ENCODE data around the gene NOC4L.
"Not testable (repeated sequence)": the region's sequence is repeated elsewhere in the genome, so short reads cannot be mapped to it uniquely, and the experiment has no call there.

The NOC4L gene

DNA sequence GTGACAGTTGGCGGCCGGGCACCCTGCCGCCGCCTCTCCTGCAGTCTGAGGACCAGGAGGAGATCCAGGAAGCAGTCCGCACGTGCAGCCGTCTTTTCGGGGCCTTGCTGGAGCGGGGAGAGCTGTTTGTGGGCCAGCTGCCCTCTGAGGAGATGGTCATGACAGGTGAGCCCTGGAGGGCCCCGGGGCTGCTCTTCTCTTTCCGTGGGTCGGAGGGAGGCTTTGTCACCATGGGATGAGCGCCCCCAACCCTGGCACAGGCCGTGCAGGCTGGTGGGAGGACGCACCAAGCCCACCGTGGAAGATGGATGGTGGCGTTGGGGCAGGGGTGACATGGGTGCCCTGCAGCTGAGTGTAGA, 532 bp downstream of the NOC4L start:
- no peak for DNase-seq

DNA sequence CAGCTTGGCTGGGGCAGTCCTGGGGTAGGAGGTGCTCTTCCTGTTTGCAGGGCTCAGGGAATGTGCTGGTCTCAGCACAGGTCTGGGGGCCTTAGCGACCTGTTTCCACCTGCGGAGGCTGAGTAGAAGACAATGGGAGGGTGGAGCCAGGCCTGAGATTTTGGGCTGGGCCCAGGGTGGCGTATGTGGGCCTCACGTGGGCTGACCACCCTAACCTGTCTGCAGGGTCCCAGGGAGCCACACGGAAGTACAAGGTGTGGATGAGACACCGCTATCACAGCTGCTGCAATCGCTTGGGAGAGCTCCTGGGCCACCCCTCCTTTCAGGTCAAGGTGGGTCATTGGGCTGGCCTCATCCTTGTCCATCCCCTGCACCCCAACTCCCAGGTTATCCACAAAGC, 1.1 kb downstream of the NOC4L start:
- DNase-seq: no peak

DNA sequence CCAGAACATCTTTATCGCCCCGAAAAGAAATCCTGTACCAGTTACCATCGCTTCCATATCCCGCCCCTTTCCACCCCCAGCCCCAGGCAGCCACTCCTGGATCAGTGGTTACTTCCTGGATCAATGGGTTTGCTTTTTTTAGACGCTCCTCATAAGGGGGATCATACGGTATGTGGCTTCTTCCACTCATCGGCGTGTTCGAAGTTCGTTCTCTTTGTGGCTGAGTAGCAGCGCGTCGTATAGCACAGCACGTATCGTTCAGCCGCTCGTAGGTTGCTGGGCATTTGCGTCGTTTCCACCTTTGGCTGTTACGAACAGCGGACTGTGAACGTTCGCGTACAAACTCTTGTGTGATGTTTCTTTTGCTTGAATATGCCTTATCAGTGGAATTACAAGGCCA, 1.8 kb downstream of the NOC4L start:
- DNase-seq: no peak

DNA sequence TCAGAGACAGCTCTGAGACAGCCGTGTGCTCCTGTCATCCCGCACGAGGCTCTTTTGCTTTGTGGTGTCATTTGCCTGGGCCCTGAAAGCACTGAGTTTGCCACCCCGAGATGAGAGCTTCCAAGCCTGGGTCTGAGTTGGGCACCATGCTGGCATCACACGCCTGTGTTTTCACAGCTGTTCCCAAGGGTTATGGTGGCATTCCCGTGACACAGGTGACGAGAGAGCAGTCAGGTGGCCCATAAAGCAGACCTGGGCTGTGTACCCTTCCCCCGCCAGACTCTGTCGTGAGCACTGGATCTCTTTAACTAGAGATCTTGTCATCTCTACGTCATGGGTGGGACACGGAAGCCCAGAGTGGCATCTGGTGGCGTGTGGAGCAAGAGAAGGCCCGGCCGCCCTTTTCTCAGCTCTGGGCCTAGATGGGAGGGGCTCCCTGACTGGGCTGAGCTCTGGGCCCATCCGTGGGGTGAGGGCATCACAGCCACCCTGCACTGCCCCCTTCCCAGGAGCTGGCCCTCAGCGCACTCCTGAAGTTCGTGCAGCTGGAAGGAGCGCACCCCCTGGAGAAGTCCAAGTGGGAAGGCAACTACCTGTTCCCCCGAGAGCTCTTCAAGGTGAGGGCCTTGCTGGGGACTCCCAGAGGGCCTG, 2.6 kb downstream of the NOC4L start:
- no peak for DNase-seq

DNA sequence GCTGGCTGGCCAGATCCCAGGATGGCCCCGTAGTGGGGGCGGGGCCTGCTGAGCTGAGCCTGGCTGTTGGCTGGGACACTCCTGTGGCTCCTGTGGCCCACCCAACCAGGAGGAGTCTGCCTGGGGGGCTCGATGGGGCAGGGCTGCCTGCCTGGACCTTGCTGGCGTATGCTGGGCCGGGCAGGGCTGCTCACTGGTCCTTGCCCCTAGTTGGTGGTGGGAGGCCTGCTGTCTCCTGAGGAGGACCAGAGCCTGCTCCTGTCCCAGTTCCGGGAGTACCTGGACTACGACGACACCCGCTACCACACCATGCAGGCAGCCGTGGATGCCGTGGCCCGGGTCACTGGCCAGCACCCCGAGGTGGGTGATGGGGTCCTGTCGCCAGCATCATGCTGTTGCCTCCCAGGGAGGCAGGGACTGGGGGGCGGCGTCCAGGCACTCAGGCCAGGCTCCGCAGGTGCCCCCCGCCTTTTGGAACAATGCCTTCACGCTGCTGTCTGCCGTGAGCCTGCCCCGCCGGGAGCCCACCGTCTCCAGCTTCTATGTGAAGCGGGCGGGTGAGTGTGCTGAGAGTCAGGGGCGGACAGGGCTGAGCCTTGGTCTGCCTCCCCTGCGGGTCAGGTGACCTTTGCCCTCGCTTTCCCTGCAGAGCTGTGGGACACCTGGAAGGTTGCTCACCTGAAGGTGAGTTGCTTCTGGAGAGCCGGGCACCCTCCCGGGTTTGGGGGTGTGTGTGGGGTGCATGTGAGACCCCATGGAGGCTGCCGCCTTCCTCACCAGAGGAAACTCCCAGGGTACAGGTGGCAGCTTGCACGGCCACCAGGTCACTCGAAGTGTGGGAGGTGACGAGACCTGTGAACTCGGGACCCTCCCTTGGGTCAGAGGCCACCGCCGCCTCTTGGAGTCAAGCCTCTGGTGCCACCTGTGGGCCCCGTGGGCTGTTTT, 3.4 kb downstream of the NOC4L start:
- DNase-seq: no peak

DNA sequence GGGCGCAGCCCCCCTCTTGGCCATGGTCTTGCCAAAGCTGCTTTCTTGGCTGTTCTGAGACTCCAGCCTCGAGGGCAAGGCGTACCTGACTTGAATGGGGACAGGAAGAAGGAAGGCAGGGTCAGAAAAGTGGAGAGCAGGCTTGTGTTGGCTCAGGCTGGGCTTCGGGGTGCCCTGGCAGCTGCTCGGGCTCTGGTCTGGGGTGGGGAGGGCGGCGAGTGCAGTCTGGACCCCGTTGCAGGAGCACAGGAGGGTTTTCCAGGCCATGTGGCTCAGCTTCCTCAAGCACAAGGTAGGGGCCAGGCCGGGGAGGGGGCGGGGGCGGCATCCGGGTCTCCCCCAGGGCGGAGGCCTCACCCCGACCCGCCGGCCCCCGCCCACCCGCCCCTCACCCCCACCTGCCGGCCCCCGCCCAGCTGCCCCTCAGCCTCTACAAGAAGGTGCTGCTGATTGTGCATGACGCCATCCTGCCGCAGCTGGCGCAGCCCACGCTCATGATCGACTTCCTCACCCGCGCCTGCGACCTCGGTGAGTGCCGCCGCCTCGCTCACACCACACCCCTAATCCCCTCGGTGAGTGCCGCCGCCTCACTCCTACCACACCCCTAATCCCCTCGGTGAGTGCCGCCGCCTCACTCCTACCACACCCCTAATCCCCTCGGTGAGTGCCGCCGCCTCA, 4.2 kb downstream of the NOC4L start:
- no peak for DNase-seq

DNA sequence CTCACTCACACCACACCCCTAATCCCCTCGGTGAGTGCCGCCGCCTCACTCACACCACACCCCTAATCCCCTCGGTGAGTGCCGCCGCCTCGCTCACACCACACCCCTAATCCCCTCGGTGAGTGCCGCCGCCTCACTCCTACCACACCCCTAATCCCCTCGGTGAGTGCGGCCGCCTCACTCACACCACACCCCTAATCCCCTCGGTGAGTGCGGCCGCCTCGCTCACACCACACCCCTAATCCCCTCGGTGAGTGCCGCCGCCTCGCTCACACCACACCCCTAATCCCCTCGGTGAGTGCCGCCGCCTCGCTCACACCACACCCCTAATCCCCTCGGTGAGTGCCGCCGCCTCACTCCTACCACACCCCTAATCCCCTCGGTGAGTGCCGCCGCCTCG, 5.3 kb downstream of the NOC4L start:
- DNase-seq: not testable (repeated sequence)

DNA sequence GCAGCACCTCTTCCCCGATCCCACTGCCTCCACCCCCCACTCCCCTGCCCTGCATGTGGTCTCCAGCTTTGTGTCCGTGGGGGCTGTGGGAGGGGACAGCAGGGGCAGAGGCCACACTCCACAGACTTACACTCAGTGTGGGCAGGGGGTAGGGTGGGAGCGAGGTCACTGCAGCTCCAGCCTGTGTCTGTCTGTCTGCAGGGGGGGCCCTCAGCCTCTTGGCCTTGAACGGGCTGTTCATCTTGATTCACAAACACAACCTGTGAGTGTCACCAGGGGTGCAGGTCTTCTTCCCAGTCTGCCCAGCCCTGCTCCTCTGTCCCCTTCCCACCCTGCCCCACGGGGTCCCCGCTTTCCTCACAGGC, 6.5 kb downstream of the NOC4L start:
- DNase-seq: no peak

DNA sequence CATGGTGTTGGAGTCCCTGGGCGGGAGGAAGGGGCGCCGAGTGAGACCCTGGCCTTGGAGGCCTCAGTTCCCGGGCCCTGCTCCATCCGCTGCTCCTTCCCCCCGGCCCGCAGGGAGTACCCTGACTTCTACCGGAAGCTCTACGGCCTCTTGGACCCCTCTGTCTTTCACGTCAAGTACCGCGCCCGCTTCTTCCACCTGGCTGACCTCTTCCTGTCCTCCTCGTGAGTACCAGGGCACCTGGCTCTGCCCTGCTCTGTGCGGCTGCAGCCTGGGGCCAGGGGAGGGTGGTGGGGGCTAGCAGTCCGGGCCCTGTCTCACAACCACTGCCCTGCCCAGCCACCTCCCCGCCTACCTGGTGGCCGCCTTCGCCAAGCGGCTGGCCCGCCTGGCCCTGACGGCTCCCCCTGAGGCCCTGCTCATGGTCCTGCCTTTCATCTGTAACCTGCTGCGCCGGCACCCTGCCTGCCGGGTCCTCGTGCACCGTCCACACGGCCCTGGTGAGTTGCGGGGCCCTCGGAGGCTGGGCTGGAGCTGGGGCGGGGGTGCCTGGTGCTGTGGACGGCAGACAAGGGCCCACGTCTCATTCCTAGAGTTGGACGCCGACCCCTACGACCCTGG, 7.0 kb downstream of the NOC4L start:
- no peak for DNase-seq

DNA sequence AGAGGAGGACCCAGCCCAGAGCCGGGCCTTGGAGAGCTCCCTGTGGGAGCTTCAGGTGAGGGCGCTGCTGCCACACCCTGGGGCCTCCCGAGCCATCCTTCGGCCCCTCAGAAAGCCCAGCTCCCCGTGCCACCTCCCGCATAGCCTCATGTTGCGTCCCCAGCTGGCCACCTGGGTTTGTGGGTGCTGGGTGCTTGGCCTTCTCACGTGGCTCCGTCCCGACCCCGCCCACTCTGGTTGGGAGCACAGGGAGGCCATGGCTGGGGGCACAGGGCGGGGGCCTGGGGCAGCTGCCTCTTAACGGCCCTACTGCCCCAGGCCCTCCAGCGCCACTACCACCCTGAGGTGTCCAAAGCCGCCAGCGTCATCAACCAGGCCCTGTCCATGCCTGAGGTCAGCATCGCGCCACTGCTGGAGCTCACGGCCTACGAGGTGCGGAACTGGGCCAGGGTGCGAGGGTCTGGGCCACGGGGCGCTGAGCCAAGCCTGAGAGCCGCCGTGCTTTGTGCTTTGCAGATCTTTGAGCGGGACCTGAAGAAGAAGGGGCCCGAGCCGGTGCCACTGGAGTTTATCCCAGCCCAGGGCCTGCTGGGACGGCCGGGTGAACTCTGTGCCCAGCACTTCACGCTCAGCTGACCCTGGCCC, 7.6 kb downstream of the NOC4L start:
- DNase-seq: no peak

DNA sequence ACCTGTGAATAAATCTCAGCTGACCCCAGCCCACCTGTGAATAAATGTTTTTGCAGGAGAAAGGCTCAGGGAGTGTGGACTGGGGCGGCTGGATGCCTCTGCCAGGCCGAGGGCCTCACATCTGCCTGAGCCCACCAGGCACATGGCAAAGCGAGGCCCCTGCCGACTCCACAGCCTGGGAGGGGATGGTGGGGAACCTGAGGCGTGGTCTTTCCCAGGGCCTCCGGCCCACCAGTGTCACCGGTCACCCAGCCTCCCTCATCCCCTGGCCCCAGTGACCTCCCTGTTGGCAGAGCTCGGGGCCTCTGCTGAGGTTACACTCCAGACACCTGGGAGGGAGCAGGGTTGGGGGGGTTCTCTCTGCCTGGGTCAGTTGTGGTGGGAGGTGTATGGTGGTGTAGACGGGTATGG, 8.2 kb downstream of the NOC4L start:
- no peak for DNase-seq

DNA sequence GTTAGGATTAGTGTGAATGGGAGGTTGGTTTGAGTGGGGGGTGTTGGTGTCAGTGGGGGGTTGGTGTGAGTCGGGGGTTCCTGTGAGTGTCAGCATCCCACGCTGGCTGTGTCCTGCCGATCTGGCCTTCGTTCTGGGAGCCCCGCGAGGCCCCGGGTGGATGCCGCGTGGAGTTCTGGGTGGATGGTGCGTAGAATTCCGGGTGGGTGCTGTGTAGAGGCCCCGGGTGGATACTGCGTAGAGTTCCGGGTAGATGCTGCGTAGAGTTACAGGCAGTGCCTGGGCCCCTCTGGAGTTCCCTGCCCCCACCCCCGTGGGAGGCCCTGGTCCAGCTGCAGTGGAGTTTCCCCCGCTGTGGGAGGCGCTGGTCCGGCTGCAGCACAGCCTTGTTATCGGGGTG, 8.7 kb downstream of the NOC4L start:
- DNase-seq: no peak

DNA sequence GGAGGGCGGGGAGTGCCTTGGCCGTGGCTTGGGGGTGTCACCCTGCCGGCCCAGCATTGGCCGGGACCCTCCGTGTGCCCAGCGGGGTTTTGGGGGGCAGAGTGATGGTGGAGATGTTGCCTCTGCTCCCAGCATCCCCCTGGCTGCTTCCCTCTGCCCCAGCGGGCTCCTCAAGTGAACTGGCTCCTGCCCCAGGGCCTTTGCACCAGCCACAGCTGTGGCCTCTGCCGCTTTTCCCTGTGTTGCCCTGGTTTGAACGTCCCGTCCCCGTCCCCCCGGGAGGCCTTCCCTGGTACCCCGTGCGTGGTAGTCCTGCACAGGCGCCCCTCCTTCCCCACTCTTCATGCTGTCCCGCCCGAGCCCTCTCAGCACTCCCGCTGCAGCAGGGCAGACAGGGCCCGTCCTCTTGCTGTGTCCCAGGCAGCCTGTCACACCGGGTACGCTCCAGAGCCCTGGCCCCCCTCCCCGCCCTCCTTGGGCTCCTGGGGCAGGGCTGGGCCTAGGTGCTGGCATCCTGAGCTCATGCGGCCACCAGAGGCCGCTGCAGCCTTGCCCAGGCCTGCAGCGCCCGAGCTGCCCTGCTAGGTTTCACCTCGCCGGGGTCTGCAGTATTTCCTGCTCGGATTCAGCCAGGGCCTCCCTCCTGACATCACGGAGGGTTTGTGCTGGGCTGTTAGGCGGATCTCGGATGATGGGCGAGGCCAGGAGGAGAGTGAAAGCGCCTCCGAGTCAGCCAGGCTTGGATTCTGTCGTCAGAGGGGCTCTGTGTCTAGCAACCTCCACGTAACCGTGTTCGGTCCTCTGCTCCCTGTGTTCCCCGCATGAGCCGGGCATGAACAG, 9.5 kb downstream of the NOC4L start:
- DNase-seq: peak; percentile 82 to 90

DNA sequence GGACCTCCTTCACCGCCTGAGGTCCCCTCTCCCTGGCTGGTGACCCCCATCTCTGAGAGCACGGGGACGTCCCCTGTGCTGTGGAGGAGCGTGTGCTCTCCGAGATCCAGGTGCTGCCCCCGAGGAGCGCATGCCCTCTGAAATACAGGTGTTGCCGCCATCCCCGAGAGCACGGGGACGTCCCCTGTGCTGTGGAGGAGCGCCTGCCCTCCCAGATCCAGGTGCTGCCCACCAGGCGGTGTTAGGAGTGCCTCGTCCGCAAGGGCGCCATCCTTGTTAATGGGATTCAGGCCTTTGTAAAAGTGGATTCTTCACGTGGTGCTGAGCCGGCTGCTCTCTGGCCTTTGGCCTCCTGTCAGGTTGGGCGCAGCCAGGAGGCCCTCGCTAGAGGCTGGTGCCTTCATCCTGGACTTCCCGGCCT, 10.1 kb downstream of the NOC4L start:
- peak in 1 of 2 experiments; percentile 27 for DNase-seq

DNA sequence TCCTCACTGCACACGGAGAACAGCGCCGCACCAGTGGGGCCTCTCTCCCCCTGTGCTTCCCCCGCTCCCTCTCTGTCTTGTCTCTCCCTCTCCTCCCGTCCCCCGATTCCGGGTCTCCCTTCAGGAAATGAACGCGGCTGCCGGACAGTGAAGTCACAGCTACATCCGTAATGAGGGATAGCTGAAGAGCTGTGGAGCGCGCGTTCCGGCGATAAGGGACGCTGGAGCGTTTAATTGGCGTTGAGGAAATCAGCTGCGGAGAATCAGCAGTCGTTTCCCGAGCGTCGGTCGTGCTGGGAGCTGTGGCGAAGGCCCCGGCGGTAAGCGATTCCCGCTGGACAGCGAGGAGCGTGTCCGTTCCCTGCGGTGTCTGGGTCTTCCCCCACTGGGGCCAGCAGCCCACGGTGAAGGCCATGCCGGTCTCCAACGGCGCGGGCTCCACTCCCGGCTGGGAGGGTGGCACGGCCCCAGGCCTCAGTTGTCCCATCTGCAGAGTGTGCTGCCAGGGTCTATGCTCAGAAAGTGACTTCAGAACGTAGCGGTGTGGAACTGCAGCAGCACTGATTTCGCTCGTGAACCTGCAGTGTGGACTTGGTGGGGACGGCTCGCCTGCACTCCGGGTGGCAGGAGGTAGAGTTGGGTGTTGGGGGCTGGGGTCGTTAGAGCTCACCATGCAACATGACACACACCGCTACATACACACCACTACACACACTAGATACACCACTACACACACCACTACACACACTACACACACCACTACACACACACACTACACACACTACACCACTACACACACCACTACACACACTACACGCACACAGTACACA, 10.9 kb downstream of the NOC4L start:
- no peak for DNase-seq

DNA sequence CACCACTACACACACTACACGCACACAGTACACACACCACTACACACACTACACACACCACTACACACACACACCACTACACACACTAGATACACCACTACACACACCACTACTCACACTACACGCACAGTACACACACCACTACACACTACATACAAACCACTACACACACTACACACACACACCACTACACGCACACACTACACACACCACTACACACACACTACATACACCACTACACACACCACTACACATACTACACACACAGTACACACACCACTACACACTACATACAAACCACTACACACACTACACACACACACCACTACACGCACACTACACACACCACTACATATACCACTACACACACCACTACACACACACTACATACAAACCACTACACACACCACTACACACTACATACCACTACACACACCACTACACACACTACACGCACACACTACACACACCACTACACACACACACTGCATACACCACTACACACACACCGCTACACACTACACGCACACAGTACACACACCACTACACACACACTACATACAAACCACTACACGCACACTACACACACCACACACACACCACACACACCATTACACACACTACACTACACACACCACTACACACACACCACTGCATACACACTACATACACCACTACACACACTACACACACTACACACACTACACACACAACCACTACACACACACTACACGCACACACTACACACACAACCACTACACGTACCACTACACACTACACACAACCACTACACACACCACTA, 11.7 kb downstream of the NOC4L start:
- DNase-seq: no peak

DNA sequence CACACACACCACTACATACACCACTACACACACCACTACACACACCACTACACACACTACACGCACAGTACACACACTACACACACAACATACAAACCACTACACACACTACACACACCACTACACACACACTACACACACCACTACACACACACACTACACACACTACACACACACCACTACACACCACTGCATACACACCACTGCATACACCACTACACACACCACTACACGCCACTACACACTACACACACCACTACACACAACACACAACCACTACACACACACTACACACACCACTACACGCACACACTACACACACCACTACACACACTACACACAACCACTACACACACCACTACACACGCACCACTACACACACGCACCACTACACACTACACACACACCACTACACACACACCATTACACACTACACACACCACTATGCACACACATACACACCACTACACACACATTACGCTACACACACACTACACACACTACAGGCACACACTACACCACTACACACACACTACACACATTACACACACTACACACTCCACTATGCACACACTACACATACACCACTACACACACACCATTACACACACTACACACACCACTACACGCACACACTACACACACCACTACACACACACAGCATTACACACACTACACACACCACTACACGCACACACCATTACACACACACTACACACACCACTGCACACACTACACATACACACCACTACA, 12.5 kb downstream of the NOC4L start:
- DNase-seq: no peak

DNA sequence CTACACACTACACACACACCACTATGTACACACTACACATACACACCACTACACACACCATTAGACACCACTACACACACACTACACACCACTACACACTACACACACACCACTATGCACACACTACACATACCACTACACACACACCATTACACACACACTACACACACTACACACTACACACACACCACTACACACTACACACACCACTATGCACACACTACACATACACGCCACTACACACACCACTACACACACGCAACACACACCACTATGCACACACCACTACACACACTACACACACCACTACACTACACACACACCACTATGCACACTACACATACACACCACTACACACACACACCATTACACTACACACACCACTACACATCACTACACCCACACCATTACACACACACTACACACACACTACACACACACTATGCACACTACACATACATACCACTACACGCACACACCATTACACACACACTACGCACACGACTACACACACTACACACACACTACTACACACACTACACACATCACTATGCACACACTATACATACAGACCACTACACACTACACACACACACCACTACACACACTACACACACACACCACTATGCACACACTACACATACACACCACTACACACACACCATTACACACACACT, 13.6 kb downstream of the NOC4L start:
- no peak for DNase-seq

Measured in SHP77 (cell line).